BJ (cell line): ENCODE data around the gene KCTD2. TPM values are rescaled to one million over a fixed set of nuclear protein-coding genes. Genes with fewer than 3 reads are reported as not detected.
"Not testable (repeated sequence)": the region's sequence is repeated elsewhere in the genome, so short reads cannot be mapped to it uniquely, and the experiment has no call there.

ENCODE experiments used
- CTCF ChIA-PET: fragments of 350-600 bp; formaldehyde crosslinking; extraction: SDS; loops from one replicate; lab custom pipeline; 2021; ENCODE audit warnings: antibody characterized with exemption, inconsistent platforms; lab: Yijun Ruan, JAX
- POLR2A ChIA-PET: fragments of 300-600 bp; sonication (Branson Sonifier 250); formaldehyde crosslinking; extraction: SDS; loops from one replicate; lab custom pipeline; 2021; ENCODE audit warnings: antibody characterized with exemption; lab: Charles Lee
- DNase-seq: peaks from one replicate; pipeline ENCODE4 v3.0.0-alpha.2; 2011; ENCODE audit warnings: low read depth
- H3K27me3 ChIP-seq: 2 replicates; pipeline ENCODE4 v1.6.0; 2011; ENCODE audit warnings: low read length; ENCODE audit not compliant: control insufficient read depth, insufficient read depth
- H3K36me3 ChIP-seq: 2 replicates; pipeline ENCODE4 v1.5.1; 2011; ENCODE audit warnings: low read length; ENCODE audit not compliant: control insufficient read depth, insufficient read depth
- H3K4me3 ChIP-seq: 2 replicates; pipeline ENCODE4 v1.5.1; 2011; ENCODE audit warnings: low read depth, mild to moderate bottlenecking, control low read depth, low read length
- CTCF ChIP-seq: IDR thresholded peaks from 2 replicates; pipeline ENCODE4 v1.5.1; 2011; ENCODE audit warnings: low read depth, mild to moderate bottlenecking, control low read depth, inconsistent platforms, low read length, moderate library complexity; ENCODE audit not compliant: insufficient read depth
- polyA plus RNA-seq: library from polyadenylated mRNA; depleted of rRNA; stranded (reverse); fragments of >200 nt; gene quantifications from 2 replicates; pipeline ENCODE4 v1.2.3, GENCODE V29; 2011

The KCTD2 gene
- polyA plus RNA-seq, 1 experiment = 28.0 TPM

GRCh38 chr17:75003070-75003956 is 43.7 kb upstream of the KCTD2 start:
- H3K36me3 ChIP-seq = peaks cover 30% of the 10 kb centered on the region
- H3K4me3 ChIP-seq = no peak overlapping the region
- TF ChIP-seq CTCF = no peak
- POLR2A ChIA-PET = no interaction called here
- CTCF ChIA-PET = interaction anchor here (0.6 to 0.8 kb wide), 2 partner anchors 31 to 46 kb away, joined by 3 to 5 read pairs; partner anchors contain the start of gene HID1
- no peak for DNase-seq
- H3K27me3 ChIP-seq = no peaks in the 10 kb centered on the region

- DNase-seq = no peak
- POLR2A ChIA-PET = no interaction called here
- Histone ChIP-seq H3K4me3 (no peak overlapping the region), H3K27me3 (no peaks in the 10 kb centered on the region), H3K36me3 (peaks cover 30% of the 10 kb centered on the region)
- TF ChIP-seq CTCF = no peak
- CTCF ChIA-PET = interaction anchor here (0.6 to 2.2 kb wide), 3 partner anchors 8 to 46 kb away, joined by 3 to 7 read pairs (median 5); partner anchors contain the start of gene HID1
Measured at GRCh38 chr17:75003957-75004355, 43.1 kb upstream of the KCTD2 start.

DNA sequence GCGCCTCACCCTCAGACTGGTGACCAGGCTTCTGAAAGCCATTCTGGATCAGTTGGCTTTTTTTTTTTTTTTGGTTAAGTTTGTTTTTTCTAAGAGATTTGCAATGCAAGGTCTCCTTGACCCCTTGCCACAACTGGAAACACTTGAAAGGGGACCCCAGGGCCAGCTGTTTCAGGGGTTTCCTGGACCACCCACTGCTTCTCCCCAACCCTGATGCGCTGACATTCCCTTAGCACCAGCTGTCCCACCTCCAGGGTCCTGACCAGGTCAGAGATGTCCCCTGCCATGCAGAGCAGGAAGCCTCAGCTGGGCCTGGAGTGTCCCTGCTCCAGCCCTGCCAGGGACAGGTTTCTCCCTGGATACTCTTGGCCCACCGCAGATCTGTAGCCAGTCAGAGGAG is 42.7 kb upstream of the KCTD2 start:
- no peak for DNase-seq
- TF ChIP-seq CTCF = no peak
- ChIA-PET CTCF (interaction anchor here (0.6 to 2.2 kb wide), 2 partner anchors 8 to 47 kb away, joined by 5 to 7 read pairs; no protein-coding TSS in a partner anchor), POLR2A (no interaction called here)
- H3K27me3 ChIP-seq = no peaks in the 10 kb centered on the region
- no peak overlapping the region for H3K4me3 ChIP-seq
- peaks cover 30% of the 10 kb centered on the region for H3K36me3 ChIP-seq

DNA sequence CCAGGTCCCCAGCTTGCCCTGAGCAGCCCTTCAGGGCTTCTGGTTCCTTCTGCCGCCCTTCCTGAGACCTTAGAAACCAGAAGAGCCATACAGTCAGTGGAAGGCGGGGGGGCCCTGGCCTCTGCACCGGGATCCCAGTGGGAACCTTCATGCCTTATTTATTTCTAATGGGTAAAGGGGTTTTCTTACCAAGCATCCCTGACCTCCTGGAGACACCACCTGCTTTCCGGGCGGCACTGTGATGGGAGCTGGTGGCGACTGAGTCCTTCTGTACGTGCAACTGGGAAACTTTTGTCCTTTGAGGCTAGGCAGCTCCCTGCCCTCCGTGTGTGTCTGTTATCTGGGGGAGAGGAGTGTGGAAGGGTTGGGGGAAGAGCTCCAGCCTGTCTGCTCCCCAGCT is 41.7 kb upstream of the KCTD2 start:
- ChIA-PET POLR2A (no interaction called here), CTCF (interaction anchor here (0.9 to 2.2 kb wide), 3 partner anchors 9 to 44 kb away, joined by 5 to 14 read pairs (median 7); no protein-coding TSS in a partner anchor)
- no peak for TF ChIP-seq CTCF
- no peak for DNase-seq
- peaks cover 26% of the 10 kb centered on the region for H3K36me3 ChIP-seq
- H3K4me3 ChIP-seq = no peak overlapping the region
- H3K27me3 ChIP-seq = no peaks in the 10 kb centered on the region

GRCh38 chr17:75006084-75006483 is 40.9 kb upstream of the KCTD2 start:
- POLR2A ChIA-PET, H3K27me3 ChIP-seq, H3K4me3 ChIP-seq, DNase-seq: not testable (repeated sequence)
- CTCF ChIA-PET = interaction anchor here (1.7 to 2.2 kb wide), 2 partner anchors 10 to 45 kb away, joined by 7 to 14 read pairs; no protein-coding TSS in a partner anchor
- H3K36me3 ChIP-seq = peaks cover 26% of the 10 kb centered on the region
